Measurements from ENCODE around the gene LYPLA2.
A peak's percentile ranks its signal among the peaks of the same experiment; 100 is the strongest.

Gene LYPLA2

DNA sequence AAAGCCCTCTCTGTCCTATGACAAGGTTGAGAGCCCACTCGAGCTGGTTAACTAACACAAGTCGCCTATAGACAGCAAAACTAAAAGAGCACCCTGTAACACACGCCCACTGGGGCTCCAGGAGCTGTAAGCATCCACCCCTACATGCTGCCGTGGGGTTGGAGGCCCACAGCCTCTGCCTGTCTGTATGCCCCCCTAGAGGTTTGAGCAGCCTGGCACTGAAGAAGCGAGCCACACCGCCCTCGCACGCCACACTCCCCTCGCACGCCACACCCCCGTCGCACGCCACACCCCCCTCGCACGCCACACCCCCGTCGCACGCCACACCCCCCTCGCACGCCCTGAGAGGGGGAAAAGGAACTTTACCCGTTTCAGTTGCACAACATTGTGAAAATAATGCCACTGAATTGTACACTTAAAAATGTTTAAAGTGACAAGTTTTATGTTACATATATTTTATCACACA, 47.5 kb downstream of the LYPLA2 start:
- peak in 1 of 2 experiments; percentile 35 for DNase-seq

DNA sequence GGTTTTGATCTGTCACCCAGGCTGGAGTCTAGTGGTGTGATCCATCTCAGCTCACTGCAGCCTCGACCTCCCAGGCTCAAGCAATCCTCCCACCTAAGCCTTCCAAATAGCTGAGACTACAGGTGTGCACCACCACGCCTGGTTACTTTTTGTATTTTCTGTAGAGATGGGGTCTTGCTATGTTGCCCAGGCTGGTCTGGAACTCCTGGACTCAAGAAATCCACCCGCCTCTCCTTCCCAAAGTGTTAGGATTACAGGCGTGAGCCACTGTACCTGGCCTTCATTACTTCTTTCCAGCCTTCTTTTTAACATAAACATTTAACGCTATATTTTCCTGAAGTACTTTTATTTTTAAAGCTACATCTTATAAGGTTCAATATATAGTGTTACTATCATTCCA, 52.7 kb downstream of the LYPLA2 start:
- DNase-seq, result no peak

Data from SW 1271 (cell line).